PC-9 (cell line): Measurements from ENCODE around the gene CCT6A.
"Not testable (repeated sequence)": the region's sequence is repeated elsewhere in the genome, so short reads cannot be mapped to it uniquely, and the experiment has no call there.

Experiments
- EZH2 ChIP-seq: fragments of 200-600 bp; sonication (generic); IDR thresholded peaks from 2 replicates; pipeline ENCODE4 v1.8.0; 2017; ENCODE audit warnings: antibody characterized with exemption, low read depth
- TF ChIP-seq, protein P1 (sequence below): fragments of 200-600 bp; sonication (generic); conservative IDR thresholded peaks from 2 replicates; pipeline ENCODE4 v1.6.1; 2017; ENCODE audit warnings: mixed run types, antibody characterized with exemption, mild to moderate bottlenecking, moderate library complexity

DNA sequence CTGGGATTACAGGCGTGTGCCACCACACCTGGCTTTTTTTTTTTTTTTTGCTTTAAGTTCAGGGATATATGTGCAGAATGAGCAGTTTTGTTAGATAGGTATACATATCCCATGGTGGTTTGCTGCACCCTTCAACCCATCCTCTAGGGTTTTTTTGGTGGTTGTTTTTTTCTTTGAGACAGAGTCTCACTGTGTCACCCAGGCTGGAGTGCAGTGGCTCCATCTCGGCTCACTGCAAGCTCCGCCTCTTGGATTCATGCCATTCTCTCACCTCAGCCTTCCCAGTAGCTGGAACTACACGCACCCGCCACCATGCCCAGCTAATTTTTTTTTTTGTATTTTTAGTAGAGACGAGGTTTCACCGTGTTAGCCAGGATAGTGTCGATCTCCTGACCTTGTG, 2.8 kb upstream of the CCT6A start:
- TF ChIP-seq, protein P1, sequence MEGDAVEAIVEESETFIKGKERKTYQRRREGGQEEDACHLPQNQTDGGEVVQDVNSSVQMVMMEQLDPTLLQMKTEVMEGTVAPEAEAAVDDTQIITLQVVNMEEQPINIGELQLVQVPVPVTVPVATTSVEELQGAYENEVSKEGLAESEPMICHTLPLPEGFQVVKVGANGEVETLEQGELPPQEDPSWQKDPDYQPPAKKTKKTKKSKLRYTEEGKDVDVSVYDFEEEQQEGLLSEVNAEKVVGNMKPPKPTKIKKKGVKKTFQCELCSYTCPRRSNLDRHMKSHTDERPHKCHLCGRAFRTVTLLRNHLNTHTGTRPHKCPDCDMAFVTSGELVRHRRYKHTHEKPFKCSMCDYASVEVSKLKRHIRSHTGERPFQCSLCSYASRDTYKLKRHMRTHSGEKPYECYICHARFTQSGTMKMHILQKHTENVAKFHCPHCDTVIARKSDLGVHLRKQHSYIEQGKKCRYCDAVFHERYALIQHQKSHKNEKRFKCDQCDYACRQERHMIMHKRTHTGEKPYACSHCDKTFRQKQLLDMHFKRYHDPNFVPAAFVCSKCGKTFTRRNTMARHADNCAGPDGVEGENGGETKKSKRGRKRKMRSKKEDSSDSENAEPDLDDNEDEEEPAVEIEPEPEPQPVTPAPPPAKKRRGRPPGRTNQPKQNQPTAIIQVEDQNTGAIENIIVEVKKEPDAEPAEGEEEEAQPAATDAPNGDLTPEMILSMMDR = not testable (repeated sequence)
- TF ChIP-seq EZH2 = not testable (repeated sequence)
